Endodermal cell (in vitro differentiated cells): ENCODE data around the gene RAPGEF4. TPM values are rescaled to one million over a fixed set of nuclear protein-coding genes. Genes with fewer than 3 reads are reported as not detected.

Experiments
- DNase-seq: peaks from one replicate; pipeline ENCODE4 v3.0.0-alpha.2; 2017
- H3K27ac ChIP-seq: 2 replicates; pipeline ENCODE4 v1.5.1; 2013; ENCODE audit warnings: mild to moderate bottlenecking, low read depth, low read length, moderate library complexity
- H3K27me3 ChIP-seq: 2 replicates; pipeline ENCODE4 v1.6.1; 2013; ENCODE audit warnings: mild to moderate bottlenecking, low read length, moderate library complexity; ENCODE audit not compliant: insufficient read depth, control insufficient read depth, poor library complexity, severe bottlenecking
- H3K36me3 ChIP-seq: 2 replicates; pipeline ENCODE4 v1.7.0; 2013; ENCODE audit warnings: mild to moderate bottlenecking, low read length, moderate library complexity; ENCODE audit not compliant: control insufficient read depth, insufficient read depth
- H3K4me1 ChIP-seq: one replicate; pipeline ENCODE4 v1.7.0; 2013; ENCODE audit warnings: low read length; ENCODE audit not compliant: control insufficient read depth, insufficient read depth
- H3K4me3 ChIP-seq: 2 replicates; pipeline ENCODE4 v1.5.1; 2013; ENCODE audit warnings: mild to moderate bottlenecking, low read length, moderate library complexity
- H3K9ac ChIP-seq: 2 replicates; pipeline ENCODE4 v1.6.1; 2013; ENCODE audit warnings: mild to moderate bottlenecking, low read length, moderate library complexity; ENCODE audit not compliant: poor library complexity, severe bottlenecking; ENCODE audit errors: extremely low read depth
- H3K9me3 ChIP-seq: 2 replicates; pipeline ENCODE4 v1.6.1; 2013; ENCODE audit warnings: mild to moderate bottlenecking, low read length, moderate library complexity; ENCODE audit not compliant: control insufficient read depth
- H3K27ac Mint-ChIP-seq: 2 replicates; pipeline ENCODE4 v1.8.0; 2020; ENCODE audit warnings: mixed read lengths
- H3K27me3 Mint-ChIP-seq: 2 replicates; pipeline ENCODE4 v1.8.0; 2021; ENCODE audit warnings: mild to moderate bottlenecking, mixed read lengths; ENCODE audit not compliant: insufficient read depth
- H3K36me3 Mint-ChIP-seq: 2 replicates; pipeline ENCODE4 v1.8.0; 2020; ENCODE audit warnings: low read depth, mixed read lengths
- H3K4me1 Mint-ChIP-seq: 2 replicates; pipeline ENCODE4 v1.8.0; 2020; ENCODE audit warnings: mixed read lengths
- H3K4me3 Mint-ChIP-seq: 2 replicates; pipeline ENCODE4 v1.8.0; 2020; ENCODE audit warnings: mild to moderate bottlenecking, moderate library complexity, mixed read lengths
- H3K9me3 Mint-ChIP-seq: 2 replicates; pipeline ENCODE4 v1.8.0; 2020; ENCODE audit warnings: mild to moderate bottlenecking, mixed read lengths
- WGBS, 2 experiments: methylation state at CpG; one replicate each; pipeline versions ENCODE4 v1.1.5 to v1.1.7; 2013; ENCODE audit warnings: missing lambda C conversion rate in 2 of 2, mixed read lengths in 1 of 2; ENCODE audit not compliant: insufficient coverage in 1 of 2, insufficient read length in 1 of 2; 5-methylcytosine and 5-hydroxymethylcytosine counted together
- total RNA-seq, 2 donors: library from RNA; stranded (reverse); fragmentation: NEBNext Ultra II Directional in 1 of 2; extraction: Animal tissue kit (Norgen Biotek cat#: 25700) in 1 of 2; gene quantifications; 2 replicates in 1 of 2; 3 replicates in 1 of 2; pipeline ENCODE4 v1.2.1, GENCODE V29; 2021
- TF ChIP-seq, protein P1 (sequence below): fragments of 200-600 bp; sonication (generic); conservative IDR thresholded peaks from 2 replicates; pipeline ENCODE4 v1.5.0; 2021; ENCODE audit warnings: antibody characterized with exemption, mild to moderate bottlenecking

The RAPGEF4 gene
- total RNA-seq, 2 donors from 2014 or later: 0.77 to 0.88 TPM

- Histone ChIP-seq H3K4me3 (no peak overlapping the region), H3K9me3 (no peaks in the 10 kb centered on the region), H3K9ac (no peak overlapping the region), H3K27me3 (no peaks in the 10 kb centered on the region), H3K36me3 (no peaks in the 10 kb centered on the region), H3K4me1 (no peaks in the 10 kb centered on the region), H3K27ac (no peak overlapping the region)
- Mint-ChIP-seq H3K36me3 (no peaks in the 10 kb centered on the region), H3K4me1 (peaks cover 14% of the 10 kb centered on the region), H3K4me3 (no peak overlapping the region), H3K9me3 (no peaks in the 10 kb centered on the region), H3K27ac (no peak overlapping the region), H3K27me3 (no peaks in the 10 kb centered on the region)
- DNase-seq: no peak
- WGBS, 2 experiments: 84 to 85% methylated on average over 6 to 8 of the region's 8 CpGs
- TF ChIP-seq, protein P1, sequence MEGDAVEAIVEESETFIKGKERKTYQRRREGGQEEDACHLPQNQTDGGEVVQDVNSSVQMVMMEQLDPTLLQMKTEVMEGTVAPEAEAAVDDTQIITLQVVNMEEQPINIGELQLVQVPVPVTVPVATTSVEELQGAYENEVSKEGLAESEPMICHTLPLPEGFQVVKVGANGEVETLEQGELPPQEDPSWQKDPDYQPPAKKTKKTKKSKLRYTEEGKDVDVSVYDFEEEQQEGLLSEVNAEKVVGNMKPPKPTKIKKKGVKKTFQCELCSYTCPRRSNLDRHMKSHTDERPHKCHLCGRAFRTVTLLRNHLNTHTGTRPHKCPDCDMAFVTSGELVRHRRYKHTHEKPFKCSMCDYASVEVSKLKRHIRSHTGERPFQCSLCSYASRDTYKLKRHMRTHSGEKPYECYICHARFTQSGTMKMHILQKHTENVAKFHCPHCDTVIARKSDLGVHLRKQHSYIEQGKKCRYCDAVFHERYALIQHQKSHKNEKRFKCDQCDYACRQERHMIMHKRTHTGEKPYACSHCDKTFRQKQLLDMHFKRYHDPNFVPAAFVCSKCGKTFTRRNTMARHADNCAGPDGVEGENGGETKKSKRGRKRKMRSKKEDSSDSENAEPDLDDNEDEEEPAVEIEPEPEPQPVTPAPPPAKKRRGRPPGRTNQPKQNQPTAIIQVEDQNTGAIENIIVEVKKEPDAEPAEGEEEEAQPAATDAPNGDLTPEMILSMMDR: no peak
Measured at GRCh38 chr2:172927641-172928357, 192.2 kb downstream of the RAPGEF4 start.

- Histone ChIP-seq H3K27me3 (no peaks in the 10 kb centered on the region), H3K4me3 (no peak overlapping the region), H3K9ac (no peak overlapping the region), H3K27ac (no peak overlapping the region), H3K36me3 (no peaks in the 10 kb centered on the region), H3K9me3 (no peaks in the 10 kb centered on the region), H3K4me1 (no peaks in the 10 kb centered on the region)
- TF ChIP-seq, protein P1: no peak
- no peak overlapping the region for H3K4me3 Mint-ChIP-seq
- DNase-seq: no peak
- WGBS, 2 experiments: 90 to 100% methylated on average over 1 of the region's 2 CpGs
- no peak overlapping the region for H3K27ac Mint-ChIP-seq
- H3K4me1 Mint-ChIP-seq: peaks cover 14% of the 10 kb centered on the region
- H3K36me3 Mint-ChIP-seq: no peaks in the 10 kb centered on the region
- no peaks in the 10 kb centered on the region for H3K9me3 Mint-ChIP-seq
- H3K27me3 Mint-ChIP-seq: no peaks in the 10 kb centered on the region
Measured at GRCh38 chr2:172928756-172929155, 193.1 kb downstream of the RAPGEF4 start.

DNA sequence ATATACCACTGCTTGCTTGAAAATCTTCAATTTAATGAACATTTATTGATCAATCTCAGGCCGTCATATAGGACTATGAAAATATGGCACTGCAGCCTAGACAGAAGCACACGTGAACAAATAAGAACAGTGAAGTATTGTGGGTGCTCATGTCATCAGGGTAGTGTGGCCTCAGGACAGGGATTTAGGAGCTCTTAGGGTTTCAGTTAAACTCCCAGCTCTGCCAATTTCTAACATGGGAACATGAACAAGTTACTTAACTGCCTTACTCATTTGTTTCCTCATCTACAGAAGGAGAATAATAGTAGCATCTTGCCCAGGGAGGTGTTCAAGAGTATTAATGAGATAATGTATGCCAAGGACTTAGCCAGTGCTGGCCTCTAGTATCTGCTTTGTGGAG, 194.0 kb downstream of the RAPGEF4 start:
- Histone ChIP-seq H3K27ac (no peak overlapping the region), H3K9ac (no peak overlapping the region), H3K4me3 (no peak overlapping the region), H3K36me3 (no peaks in the 10 kb centered on the region), H3K4me1 (no peaks in the 10 kb centered on the region), H3K27me3 (no peaks in the 10 kb centered on the region), H3K9me3 (no peaks in the 10 kb centered on the region)
- Mint-ChIP-seq H3K27ac (no peak overlapping the region), H3K27me3 (no peaks in the 10 kb centered on the region), H3K4me1 (peaks cover 14% of the 10 kb centered on the region), H3K4me3 (no peak overlapping the region), H3K36me3 (no peaks in the 10 kb centered on the region), H3K9me3 (no peaks in the 10 kb centered on the region)
- 90% methylated on average over 2 of the region's 2 CpGs; no CpG with 5 or more reads in 1 of the 2 experiments for WGBS, 2 experiments
- TF ChIP-seq, protein P1: no peak
- no peak for DNase-seq
